Measurements from ENCODE around the gene TBC1D22A. TPM values are rescaled to one million over a fixed set of nuclear protein-coding genes. Genes with fewer than 3 reads are reported as not detected.

TBC1D22A gene, protein sequence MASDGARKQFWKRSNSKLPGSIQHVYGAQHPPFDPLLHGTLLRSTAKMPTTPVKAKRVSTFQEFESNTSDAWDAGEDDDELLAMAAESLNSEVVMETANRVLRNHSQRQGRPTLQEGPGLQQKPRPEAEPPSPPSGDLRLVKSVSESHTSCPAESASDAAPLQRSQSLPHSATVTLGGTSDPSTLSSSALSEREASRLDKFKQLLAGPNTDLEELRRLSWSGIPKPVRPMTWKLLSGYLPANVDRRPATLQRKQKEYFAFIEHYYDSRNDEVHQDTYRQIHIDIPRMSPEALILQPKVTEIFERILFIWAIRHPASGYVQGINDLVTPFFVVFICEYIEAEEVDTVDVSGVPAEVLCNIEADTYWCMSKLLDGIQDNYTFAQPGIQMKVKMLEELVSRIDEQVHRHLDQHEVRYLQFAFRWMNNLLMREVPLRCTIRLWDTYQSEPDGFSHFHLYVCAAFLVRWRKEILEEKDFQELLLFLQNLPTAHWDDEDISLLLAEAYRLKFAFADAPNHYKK
- 14.3 and 15.5 TPM in 2 replicates for total RNA-seq
- long read RNA-seq, partial matches to known transcripts = 2 of 3 reads
- long read RNA-seq, other reads (novel, unspliced or antisense) = 1 of 3 reads

DNA sequence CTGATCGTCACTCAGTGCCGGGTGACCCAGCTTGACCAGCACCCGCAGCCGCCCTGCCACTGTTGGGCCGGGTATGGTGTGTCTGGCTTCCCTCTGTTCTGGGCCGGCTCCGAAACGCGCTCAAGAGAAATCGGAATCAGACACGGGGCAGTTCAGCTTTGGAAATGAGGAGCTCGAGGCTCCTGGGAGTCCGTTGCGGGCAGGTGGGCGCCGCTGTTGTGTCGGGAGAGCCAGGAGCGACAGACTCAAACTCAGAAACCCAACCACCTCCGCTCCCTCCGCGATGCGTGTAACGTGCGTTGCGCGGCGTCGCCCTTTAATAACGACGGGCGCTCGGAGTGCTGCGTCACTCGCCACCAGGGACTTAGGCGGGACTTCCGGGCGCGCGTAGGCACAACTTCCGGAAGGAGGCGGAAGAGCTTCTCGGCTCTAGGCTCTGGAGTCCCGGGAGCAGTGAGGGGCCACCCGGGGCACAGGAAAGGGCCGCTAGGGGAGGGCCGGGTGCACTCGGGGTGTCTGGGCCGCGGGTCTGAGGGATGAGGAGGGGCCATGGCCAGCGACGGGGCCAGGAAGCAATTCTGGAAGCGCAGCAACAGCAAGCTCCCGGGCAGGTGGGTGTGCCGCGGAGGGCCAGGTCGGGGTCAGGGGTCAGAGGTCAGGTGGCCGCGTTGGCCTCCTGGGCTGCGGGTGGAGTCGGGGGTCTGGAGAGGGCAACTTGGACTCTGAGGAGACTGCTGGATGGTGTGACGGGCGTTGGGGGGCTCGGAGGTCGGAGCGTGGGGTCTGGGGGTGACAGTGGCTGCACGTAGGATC is at the start of gene TBC1D22A:
TSS of gene TBC1D22A (plus strand) at position 413 of the 813 bp plus-strand sequence. CDS start at position 550, 137 bp downstream.
- Mint-ChIP-seq H3K27ac (ENCODE audit: unreplicated experiment) (peak within 1 kb of the TSS; percentile 99), H3K36me3 (ENCODE audit: low read depth) (peaks cover 6% of the 10 kb centered on the region), H3K4me1 (peaks cover 42% of the 10 kb centered on the region), H3K4me3 (peak within 1 kb of the TSS; percentile 100), H3K9me3 (no peaks in the 10 kb centered on the region), H3K27me3 (ENCODE audit: low read depth) (no peaks in the 10 kb centered on the region)
- DNase-seq (ENCODE audit: low read depth, low spot score) = peak; percentile 90
- TF ChIP-seq, protein P1, sequence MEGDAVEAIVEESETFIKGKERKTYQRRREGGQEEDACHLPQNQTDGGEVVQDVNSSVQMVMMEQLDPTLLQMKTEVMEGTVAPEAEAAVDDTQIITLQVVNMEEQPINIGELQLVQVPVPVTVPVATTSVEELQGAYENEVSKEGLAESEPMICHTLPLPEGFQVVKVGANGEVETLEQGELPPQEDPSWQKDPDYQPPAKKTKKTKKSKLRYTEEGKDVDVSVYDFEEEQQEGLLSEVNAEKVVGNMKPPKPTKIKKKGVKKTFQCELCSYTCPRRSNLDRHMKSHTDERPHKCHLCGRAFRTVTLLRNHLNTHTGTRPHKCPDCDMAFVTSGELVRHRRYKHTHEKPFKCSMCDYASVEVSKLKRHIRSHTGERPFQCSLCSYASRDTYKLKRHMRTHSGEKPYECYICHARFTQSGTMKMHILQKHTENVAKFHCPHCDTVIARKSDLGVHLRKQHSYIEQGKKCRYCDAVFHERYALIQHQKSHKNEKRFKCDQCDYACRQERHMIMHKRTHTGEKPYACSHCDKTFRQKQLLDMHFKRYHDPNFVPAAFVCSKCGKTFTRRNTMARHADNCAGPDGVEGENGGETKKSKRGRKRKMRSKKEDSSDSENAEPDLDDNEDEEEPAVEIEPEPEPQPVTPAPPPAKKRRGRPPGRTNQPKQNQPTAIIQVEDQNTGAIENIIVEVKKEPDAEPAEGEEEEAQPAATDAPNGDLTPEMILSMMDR (conservative IDR thresholded peaks at IDR 0.05) = peak; percentile 13

DNA sequence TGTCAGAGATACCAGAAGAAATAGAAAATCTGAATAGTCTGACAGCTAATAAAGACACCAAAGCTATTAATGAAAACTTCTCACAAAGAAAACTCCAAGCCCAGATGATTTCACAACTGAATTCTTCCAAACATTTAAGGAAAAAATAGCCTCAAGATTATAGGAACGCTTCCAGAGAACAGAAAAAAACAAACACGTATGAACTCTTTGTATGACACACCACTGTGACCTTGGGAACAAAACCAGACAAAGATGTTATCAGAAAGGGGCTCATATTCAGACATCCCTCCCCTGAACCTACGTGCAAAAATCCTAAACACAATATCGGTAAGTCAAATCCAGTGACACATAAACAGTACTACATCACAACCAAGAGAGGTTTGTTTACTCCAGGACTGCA is 47.9 kb upstream of the TBC1D22A start:
- no peaks in the 10 kb centered on the region for H3K27me3 Mint-ChIP-seq (ENCODE audit: low read depth)
- H3K27ac Mint-ChIP-seq (ENCODE audit: unreplicated experiment) = peak overlapping the region; percentile 44
- TF ChIP-seq, protein P1 (conservative IDR thresholded peaks at IDR 0.05) = no peak
- H3K9me3 Mint-ChIP-seq = no peaks in the 10 kb centered on the region
- H3K4me3 Mint-ChIP-seq = no peak overlapping the region
- DNase-seq (ENCODE audit: low read depth, low spot score) = no peak
- peaks cover 16% of the 10 kb centered on the region for H3K36me3 Mint-ChIP-seq (ENCODE audit: low read depth)
- no peaks in the 10 kb centered on the region for H3K4me1 Mint-ChIP-seq

DNA sequence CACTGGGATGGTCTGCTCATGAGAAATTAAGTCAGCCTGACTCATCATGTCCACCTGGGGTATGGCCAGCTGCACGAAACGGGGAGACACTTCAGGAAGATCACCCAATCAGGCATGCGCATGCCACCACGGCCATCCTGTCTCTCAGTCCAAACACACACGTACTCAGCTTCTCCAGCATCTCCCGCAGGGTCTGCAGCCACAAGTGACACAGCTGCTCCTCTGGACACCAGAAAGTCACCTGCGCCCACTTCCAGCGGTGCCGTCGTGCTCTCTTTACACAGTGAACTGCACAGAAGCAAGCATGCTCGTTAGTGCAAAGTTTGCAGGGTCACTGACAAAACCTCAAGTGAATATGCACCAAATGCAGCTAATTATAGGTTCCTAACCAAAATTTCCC is 42.5 kb upstream of the TBC1D22A start:
- Mint-ChIP-seq H3K9me3 (no peaks in the 10 kb centered on the region), H3K36me3 (ENCODE audit: low read depth) (peaks cover 10% of the 10 kb centered on the region), H3K4me3 (no peak overlapping the region), H3K27ac (ENCODE audit: unreplicated experiment) (no peak overlapping the region), H3K4me1 (peaks cover 7% of the 10 kb centered on the region), H3K27me3 (ENCODE audit: low read depth) (no peaks in the 10 kb centered on the region)
- TF ChIP-seq, protein P1 (conservative IDR thresholded peaks at IDR 0.05) = no peak
- DNase-seq (ENCODE audit: low read depth, low spot score) = no peak

DNA sequence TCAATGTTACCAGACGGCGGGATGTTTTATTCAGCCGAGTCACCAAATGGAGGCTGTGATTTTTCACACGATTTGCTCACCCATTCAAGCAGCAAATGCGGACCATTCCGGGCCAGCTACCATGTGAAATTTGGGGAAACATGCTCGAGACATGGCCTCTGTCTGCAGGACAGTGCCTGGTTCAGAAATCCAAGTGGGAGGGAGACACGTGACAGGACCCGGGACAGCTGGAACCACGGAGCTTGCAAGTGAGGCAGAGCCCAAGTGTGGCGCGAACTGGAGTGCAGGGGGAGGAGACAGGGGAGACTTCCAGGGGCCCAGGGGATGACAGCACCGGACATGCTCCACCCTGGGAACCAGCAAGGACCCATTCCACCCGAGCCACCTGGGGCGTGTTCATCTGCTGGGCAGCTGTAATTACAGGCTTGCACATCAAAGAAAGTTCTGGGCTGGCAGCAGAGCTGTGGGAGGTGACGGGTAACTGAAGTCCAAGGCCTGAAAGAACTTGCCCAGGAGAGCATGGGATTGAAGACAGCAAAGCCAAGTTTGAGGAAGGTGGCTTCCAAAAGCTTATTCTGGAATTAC is 40.9 kb upstream of the TBC1D22A start:
- Mint-ChIP-seq H3K4me1 (peaks cover 7% of the 10 kb centered on the region), H3K36me3 (ENCODE audit: low read depth) (peaks cover 8% of the 10 kb centered on the region), H3K4me3 (no peak overlapping the region), H3K27me3 (ENCODE audit: low read depth) (no peaks in the 10 kb centered on the region), H3K9me3 (no peaks in the 10 kb centered on the region), H3K27ac (ENCODE audit: unreplicated experiment) (no peak overlapping the region)
- DNase-seq (ENCODE audit: low read depth, low spot score) = no peak
- TF ChIP-seq, protein P1 (conservative IDR thresholded peaks at IDR 0.05) = no peak

DNA sequence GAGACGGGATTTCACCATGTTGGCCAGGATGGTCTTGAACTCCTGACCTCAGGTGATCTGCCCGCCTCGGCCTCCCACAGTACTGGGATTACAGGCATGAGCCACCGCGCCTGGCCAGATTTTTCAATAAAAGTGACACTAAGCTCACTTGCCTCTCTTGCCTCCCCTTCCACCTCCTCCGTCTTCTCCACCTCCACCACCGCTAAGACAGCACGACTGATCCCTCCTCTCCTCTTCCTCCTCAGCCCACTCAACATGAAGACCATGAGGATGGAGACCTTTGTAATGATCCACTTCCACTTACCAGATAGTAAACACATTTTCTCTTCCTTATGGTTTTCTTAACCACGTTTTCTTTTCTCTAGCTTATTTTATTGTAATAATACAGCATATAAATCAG is 38.6 kb upstream of the TBC1D22A start:
- Mint-ChIP-seq H3K27me3 (ENCODE audit: low read depth) (no peaks in the 10 kb centered on the region), H3K36me3 (ENCODE audit: low read depth) (peaks cover 5% of the 10 kb centered on the region), H3K27ac (ENCODE audit: unreplicated experiment) (no peak overlapping the region), H3K4me1 (peaks cover 7% of the 10 kb centered on the region), H3K9me3 (no peaks in the 10 kb centered on the region), H3K4me3 (no peak overlapping the region)
- TF ChIP-seq, protein P1 (conservative IDR thresholded peaks at IDR 0.05) = no peak
- no peak for DNase-seq (ENCODE audit: low read depth, low spot score)

All from neural crest cell (in vitro differentiated cells).